GM21423 (cell line): ENCODE results near the gene OXT.

Experiments used
- ATAC-seq: cut with Tn5 transposase; IDR thresholded peaks from one replicate; pipeline ENCODE4 v1.9.1; 2021; ENCODE audit warnings: mild to moderate bottlenecking, moderate library complexity; ENCODE audit not compliant: unreplicated experiment

Gene OXT

DNA sequence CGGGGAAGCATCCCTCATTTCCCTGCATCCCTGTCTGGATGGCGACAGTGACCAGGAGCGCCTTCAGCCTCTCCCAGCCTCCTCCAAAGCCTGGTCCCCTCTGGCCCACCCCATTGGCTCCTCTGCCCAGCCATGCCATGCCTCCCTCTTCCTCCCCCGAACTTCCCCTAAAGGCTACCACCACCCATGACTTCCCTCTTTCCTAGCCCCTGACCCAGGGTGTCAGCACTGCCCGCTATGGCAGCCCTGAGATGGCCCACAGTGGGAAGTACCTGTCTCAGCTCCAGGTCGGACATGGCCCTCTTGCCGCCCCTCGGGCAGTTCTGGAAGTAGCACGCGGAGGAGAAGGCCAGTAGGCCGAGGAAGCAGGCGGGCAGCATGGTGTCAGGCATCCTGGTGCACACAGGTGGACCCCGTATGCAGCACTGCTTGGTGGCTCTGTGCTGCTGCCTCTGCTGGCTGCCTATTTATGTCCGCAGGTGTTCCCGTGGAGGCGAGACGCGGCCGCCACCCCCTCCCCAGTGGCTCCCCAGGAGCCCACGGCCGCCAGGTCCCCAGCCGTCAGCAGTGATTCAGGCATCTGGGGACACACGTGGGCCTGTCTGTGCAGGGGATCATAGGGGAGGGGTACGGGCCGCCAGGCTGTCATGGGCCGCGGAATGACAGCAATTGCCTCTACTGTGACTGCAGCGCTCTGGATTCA lies 13.0 kb downstream of the OXT start, which contains the start of gene AVP:
TSS of gene AVP (minus strand) at position 442 of the 703 bp plus-strand sequence. CDS start at position 392, 50 bp downstream.
- ATAC-seq: no peak

DNA sequence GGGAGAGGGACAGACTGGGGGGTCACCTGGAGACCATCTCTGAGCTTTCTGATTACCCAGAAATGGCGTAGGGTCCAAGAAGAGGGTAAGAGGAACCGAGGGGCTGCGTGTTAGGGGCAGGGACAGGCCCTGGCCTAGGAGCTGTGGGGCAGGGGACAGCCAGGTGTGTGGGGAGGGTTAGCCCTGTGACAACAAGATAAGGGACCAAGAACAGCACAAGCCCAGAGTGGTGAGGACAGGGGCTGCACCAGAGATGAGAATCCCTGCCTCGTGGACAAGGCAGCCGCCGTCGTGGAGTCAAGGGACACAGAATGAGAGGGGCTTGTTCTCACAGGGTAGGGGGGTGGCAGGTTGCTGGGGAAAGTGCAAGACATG lies 13.6 kb downstream of the OXT start:
- ATAC-seq: no peak

DNA sequence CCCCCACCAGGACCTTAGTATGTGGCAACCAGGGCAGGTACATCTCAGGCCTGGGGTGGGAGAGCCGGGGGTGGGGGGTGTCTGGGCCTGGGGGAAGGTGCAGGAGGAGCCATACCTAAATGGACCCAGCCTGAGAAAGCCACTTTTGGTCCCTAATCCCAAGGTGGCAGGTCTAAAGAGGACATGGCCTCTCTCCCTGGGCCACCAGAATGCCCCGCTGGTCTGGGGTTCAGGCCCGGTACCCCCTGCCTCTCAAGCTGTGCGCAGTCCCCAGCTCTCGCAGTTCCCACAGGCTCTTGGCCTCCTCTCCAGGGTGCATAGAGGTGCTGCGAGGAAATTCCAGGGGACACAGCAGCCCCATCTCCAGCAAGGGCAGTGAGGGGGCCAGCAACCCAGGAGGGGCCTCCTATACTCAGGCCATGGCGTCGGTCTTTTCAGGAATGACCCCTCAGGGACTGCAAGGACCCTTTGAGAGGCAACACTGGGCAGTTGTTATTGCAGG lies 14.2 kb downstream of the OXT start:
- no peak for ATAC-seq

DNA sequence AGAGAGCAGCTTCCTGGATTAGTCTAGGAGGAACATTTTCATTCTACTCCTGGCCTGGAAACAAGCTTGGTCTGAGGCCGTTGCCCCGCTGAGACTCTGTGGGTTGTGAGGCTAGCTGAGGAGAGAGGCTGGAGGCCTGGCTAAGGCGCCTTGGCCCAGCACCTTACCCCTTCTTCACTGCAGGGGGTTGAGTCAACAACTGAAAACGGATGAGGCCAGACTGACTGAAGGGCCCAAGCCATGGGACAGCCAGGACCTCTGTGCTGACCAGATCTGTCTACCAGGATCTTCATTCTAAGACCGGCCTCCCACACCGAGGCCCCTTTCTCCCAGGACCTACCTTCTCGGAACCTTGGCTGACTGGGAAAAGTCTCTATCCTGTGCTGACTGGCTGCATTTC lies 16.6 kb downstream of the OXT start:
- no peak for ATAC-seq

DNA sequence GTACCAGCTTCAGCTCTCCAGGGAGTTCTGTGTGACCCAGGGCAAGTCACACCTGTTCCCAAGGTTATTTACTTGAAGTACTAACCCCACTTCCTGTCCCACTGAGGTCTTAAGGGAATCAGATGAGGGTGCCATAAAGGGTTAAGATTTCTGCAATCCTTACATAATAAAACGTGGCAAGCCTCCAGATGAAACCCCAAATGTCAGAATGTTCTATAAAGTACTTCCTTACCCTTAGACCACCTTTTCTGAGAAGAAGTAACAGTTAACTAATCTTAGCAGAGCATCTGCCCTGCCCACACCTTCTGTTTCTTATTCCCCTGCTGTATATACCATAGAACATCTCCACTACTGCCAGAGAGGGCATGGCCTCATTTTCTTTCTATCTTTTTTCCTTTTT lies 19.1 kb downstream of the OXT start:
- ATAC-seq: no peak

DNA sequence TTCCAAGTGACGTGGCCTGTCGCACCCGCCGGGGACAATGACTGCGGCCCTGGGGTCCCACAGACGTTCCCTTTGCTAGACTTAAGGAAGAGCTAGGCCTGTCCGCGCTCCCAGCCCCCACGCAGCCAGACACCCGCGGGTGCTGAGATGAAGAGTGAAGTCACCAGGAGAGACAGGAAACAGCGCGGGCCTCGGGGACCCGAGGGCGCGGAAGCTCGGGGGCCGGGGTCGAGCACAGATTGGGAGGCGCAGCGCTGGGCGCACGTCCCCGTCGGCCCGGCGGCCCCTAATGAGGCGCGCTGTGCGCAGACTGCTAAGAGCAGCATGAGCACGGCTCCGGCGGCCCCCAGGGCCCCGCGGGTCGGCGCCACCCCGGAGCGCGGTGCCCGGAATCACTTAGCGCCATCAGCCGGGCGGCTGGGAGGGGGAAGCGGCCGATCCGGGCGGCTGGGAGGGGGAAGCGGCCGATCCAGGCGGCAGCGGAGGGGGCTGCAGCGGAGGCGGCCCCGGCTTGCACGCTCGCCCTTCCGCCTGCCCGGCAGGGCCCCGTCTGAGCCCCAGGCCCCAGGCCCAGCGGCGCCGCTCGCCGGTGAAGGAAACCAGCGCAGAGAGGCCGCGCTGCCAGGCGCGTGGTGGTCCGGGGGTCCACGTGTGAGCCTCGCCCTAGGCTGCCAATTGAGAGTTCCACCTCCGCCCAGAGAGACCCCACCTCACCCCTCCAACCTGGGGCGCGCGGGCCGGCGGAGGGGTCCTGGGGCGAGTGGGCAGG lies 21.4 kb downstream of the OXT start:
- ATAC-seq: no peak

DNA sequence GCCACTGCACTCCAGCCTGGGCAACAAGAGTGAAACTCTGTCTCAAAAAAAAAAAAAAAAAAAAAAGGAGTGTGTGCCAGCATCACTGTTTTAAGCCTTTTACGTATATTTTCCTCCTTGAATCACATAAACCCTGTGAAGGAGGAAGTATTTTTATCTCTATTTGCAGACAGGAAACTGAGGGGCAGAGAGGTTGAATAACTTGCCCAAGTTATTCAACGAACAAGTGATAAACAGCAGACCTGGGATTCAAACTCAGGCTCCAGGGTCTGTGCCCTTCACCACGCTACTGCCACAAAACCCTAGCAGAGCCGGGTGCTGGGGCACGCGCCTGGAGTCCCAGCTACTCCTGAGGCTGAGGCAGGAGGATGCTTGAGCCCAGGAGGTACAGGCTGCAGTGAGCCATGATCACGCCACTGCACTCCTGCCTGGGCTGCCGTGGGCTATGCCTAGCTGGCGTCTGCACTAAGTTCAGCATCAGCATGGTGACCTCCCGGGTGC lies 22.5 kb downstream of the OXT start:
- ATAC-seq: no peak

DNA sequence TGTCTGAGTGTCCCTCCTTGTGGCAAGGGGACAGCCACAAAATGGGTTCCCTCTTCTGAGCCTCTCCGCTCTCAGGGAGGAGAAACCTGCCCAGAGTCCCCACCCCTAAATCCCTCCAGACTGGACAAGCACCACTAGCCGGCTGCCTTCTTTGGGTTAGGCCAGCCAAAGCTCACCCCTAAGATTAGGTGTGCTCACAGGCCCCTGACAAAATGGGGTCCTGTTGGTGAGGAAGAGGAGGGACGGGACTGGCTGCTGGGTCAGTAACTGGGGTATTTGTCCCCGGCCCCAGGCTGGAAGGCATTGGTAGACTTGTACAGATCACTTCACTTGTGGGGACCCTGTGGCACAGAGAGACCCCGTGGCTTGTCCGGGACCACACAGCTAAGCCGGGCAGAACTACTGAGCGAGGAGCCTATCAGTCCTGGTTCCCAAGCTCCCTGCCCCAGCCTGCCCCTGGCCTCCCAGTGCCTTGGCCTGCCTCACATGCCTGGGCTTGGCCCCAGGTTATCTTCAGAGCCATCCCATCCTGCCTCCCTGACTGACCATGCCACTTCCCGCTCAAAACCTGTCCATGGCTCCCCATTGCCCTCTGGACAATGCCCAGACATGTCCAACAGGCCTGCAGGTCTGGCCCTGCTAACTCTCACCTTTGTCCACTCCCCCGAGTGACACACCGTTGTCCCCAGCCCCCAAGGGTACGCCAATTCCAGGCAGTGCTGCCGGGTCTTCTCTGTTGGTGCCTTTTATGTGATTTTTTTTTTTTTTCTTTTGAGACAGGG lies 23.6 kb downstream of the OXT start:
- no peak for ATAC-seq

DNA sequence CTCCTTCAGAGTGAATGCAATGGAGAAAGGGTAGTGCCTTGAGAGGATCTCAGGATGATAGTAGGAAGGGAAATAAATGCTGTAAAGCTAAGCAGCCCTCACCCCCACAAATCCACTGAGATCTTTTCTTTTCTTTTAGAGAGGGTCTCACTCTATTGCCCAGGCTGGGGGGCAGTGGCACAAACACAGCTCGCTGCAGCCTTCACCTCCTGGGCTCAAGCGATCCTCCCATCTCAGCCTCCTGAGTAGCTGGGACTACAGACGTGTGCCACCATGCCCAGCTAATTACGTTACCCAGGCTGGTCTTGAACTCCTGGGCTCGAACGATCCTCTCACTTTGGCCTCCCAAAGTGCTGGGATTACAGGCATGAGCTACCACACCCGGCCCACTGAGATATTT lies 29.1 kb downstream of the OXT start:
- no peak for ATAC-seq

DNA sequence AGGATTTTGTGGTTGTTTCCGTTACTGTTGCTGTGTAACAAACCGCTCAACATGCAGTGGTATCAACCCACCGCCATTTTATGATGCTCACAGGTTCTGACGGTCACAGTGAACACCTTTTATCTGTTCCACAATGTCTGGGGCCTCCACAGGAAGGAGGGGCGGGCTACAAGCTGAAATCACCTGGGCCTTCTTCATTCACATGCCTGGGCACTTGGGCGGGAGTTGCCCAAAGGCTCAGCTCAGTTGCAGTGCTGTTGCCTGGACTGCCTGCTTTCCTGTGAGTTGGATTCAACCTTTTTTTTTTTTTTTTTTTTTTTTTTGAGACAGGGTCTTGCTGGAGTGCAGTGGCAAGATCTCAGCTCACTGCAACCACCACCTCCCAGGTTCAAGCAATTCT lies 29.8 kb downstream of the OXT start:
- no peak for ATAC-seq

DNA sequence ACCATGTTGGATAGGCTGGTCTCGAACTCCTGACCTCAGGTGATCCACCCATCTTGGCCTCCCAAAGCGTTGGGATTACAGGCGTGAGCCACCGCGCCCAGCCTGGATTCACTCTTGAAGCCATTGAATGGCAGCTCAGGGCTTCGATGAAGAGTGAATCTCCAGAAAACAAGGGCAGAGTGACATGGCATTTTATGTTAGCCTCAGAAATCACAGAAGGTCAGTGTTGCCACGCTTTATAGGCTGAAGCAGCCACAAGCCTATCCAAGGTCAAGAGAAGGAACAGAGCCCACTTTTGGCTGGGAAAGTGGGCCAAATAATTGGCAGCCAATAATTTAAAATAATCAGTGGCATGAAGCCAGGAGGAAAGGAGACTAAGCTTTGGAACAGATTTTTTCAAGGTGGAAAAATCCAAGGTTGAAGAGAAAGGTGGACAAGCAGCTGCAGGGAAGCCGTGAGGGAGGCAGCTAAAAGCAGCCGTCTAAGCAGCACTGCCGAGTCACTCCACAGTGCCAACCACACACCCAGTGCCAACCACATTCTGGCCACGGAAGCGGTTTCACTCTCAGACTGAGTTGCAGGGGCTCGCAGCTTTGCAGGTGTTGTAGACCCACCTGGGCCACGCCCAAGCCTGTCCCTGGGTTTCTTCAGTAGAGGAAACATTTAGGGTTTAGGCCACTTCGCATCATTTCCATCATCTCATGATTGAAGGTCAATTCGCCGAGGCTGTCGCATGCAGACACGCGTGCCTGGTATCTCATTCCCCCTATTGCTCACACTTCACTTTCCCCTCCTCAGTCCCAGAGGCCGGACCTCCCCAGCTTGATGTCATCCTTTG lies 30.5 kb downstream of the OXT start:
- no peak for ATAC-seq

DNA sequence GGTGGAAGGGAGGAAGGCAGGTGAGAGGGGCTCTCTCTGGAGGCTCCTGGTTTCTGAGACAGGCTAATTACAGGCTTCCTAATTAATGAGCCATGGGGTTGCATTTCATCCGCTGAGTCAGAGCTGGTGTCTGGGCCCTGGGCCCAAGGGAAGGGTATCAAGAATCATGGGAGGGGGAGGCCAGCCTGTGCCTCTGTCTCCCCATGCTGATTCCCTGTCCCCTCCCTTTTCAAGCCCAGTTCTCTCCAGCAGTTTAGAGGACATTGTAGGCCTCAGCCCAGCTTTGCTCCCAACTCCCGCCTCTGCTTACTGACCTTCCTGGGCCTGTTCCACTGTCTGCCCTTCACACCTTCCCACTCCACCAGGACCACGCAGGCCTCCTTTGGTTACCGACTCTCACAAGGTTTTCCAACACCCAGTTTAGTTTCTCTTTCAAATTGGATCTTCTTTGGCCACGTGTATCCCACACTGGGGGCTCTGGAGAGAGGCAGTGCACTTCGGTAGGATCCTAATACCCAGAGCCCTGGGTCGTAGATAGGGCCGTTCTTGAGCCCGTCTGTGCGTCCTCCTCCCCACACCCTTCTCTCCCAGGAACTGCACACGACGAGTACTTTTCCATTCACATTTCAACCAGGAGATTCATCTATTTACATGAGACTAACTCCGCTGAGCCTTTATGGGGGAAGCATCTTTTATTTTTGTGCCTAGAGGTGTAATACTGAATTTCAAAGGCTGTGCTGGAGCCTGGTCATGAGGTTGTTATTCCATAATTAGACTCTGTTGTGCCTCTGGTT lies 31.4 kb downstream of the OXT start:
- no peak for ATAC-seq

DNA sequence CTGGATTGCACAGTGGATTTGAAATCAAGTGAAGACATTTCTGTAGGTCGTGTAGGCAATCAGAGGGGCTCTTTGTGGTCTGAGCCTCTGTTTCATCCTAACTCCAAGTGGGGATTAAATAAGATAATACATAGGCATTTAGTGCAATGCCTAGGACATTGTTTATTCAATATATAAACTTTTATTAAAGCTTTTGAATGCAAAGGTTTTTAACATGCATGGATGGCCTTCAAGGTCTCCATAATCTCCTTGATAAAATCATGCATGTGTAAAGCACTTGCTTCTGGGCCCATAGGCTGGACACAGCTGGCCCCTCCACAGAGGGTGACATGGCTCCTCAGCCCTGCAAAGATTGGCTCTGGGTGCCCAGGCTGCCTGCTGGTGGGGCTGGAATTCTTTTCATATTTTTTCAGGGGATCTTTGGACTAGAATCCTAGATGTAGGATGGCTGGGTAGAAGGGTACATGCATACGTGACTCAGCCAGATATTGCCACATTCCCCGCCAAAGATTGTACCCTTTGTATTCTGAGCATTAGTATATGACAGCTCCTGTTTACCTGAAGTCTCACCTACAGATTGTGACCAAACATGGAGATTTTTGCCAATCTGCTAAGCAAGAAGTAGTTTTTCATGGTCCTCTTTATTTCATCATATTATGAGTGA lies 32.1 kb downstream of the OXT start:
- ATAC-seq: no peak

DNA sequence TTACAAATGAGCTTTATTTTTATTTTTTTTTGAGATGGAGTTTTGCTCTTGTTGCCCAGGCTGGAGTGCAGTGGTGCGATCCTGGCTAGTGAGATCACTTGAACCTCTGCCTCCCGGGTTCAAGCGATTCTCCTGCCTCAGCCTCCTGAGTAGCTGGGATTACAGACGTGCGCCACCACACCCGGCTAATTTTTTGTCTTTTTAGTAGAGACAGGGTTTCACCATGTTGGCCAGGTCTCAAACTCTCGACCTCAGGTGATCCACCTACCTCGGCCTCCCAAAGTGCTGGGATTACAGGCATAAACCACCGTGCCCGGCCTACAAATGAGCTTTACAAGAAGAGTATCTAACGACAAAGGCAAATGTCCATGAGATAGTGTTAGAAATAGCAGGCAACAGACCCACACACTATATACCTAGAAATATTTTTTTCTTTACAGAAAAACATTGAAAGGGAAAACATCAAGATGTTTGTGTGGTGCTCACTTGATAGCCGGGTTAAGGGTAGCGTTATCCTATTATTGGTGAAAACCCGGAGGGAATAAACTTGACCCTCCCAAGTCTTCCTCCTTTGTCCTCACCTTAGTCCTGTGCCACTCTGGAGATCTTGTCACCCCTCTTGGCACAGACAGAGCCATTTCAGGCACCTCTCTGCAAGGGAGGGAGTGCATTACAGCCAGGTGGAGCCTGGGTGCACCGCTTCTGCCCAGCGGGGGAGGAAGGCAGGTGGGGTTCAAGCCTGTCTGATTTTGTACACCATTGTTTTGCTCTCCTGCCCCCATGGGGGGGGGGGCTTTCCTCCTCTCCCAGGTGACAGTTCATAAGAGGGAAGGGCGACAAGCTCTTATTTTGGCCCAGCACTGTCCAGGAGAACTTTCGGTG lies 34.1 kb downstream of the OXT start:
- no peak for ATAC-seq

DNA sequence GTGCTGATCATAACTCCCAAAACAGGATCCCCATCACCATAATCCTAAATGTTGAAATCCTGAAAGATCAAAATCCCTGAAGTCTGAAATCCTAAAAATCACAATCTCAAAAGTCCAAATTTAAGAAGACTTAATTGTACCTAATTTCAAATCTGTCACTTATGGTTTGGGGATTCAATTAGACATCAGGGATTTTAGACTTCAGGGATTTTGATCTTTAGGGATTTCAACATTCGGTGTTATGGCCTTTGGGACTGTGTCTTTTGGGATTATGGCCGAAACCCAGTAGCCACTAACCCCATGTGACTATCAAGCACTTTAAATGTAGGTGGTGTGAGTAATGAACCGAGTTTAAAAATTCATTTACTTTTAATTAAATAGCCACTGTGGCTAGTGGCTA lies 34.8 kb downstream of the OXT start:
- no peak for ATAC-seq

DNA sequence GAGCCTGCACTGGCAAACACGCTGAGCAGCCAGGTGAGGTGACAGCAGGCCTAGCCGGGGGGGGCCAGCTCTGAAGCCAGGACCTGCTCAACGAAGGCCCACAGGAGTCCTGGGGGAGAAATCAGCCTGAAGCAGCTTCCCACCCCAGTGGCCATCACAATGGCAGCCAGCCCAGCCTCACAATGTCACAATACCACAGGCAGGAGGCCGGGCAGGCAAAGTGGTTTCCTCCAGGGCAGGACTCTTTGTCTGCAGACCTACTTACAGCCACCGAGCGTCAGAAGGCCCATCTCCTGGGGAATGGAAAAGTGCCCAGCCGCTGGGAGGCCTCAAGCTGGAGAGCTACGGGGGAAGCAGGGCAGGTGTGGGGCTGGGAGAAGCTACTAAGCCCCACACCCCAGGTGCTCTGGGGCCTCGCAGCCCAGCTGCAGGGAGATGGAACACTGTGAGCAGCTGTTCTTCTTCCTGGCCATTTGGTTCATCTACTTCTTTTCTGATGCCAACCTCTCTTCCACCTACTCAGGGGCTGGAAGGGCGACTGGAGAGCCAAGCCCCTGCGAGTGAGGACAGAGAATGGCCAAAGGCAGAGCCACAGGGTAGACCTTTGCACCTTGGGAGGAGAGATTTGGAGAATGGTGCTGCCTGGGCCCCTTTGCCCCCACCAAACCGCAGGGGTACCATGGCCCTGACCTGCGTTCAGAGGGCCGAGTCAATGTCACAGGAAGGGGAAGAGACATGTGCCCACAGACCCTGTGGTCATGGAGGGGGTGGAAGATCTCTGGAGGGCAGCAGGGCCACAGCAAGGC lies 35.4 kb downstream of the OXT start:
- ATAC-seq: no peak

DNA sequence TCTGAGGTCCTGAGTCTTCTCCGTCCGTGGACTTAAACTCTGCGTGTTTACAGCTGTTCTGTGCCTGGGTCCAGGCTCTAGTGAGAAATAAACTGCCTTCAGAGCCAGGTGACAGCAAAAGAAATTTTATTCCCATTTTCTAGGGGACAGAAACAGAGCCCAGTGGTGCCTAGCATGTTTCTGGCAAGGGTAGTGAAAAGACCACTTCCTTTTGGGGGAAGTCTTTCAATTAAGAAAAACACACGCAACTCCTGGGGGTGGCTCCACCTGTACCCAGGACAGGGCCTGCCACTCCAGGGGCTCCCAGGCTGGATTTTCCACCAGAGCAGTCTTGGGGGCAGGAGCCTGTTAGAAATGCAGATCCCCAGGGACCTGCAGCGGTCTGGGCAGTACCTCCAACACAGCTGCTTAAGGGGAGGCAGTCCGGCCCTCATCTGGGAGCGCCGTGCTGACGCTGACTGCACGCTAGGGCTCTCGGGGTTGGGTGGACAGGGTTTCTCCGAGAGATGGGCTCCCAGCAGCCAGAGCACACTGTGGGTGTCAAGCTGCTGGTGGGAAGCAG lies 36.1 kb downstream of the OXT start:
- ATAC-seq: no peak
